HepG2 (cell line): Measurements from ENCODE around the gene SH3PXD2A. TPM values are rescaled to one million over a fixed set of nuclear protein-coding genes. Genes with fewer than 3 reads are reported as not detected.

Experiments used
- DR1 ChIP-seq: sonication (generic); formaldehyde crosslinking; IDR thresholded peaks from 2 replicates; pipeline ENCODE4 v1.8.0; 2021; ENCODE audit warnings: mild to moderate bottlenecking, missing genetic modification reagents, inconsistent platforms
- HDAC6 ChIP-seq: fragments of 200-600 bp; sonication (generic); IDR thresholded peaks from 2 replicates; pipeline ENCODE4 v1.7.0; 2017; ENCODE audit warnings: mild to moderate bottlenecking, antibody characterized with exemption, low read length, low read depth
- HNF4G ChIP-seq, 2 experiments: sonication (generic) in 1 of 2; formaldehyde crosslinking in 1 of 2; IDR thresholded peaks; 2 replicates each; pipeline versions ENCODE4 v1.4.0 to v1.6.1; 2011 to 2020; ENCODE audit warnings: borderline replicate concordance in 2 of 2, low read depth in 2 of 2, mild to moderate bottlenecking in 2 of 2, low read length in 1 of 2, missing genetic modification reagents in 1 of 2, moderate library complexity in 1 of 2
- HOXA5 ChIP-seq: sonication (generic); formaldehyde crosslinking; IDR thresholded peaks from 2 replicates; pipeline ENCODE4 v1.4.0; 2020; ENCODE audit warnings: missing genetic modification reagents
- NAIF1 ChIP-seq: sonication (generic); formaldehyde crosslinking; IDR thresholded peaks from 2 replicates; pipeline ENCODE4 v1.5.0; 2020; ENCODE audit warnings: mild to moderate bottlenecking, missing genetic modification reagents, borderline replicate concordance
- NFE2L1 ChIP-seq: sonication (generic); formaldehyde crosslinking; IDR thresholded peaks from 2 replicates; pipeline ENCODE4 v1.4.0; 2020; ENCODE audit warnings: missing genetic modification reagents, mild to moderate bottlenecking, borderline replicate concordance
- NFYC ChIP-seq: IDR thresholded peaks from 2 replicates; pipeline ENCODE4 v1.6.1; 2016; ENCODE audit warnings: missing genetic modification reagents, missing compliant biosample characterization
- PLSCR1 ChIP-seq: sonication (generic); formaldehyde crosslinking; IDR thresholded peaks from 2 replicates; pipeline ENCODE4 v1.5.0; 2020; ENCODE audit warnings: missing genetic modification reagents, mild to moderate bottlenecking, borderline replicate concordance
- REPIN1 ChIP-seq: sonication (generic); formaldehyde crosslinking; IDR thresholded peaks from 2 replicates; pipeline ENCODE4 v1.8.0; 2022; ENCODE audit warnings: missing genetic modification reagents, low read depth, mild to moderate bottlenecking, borderline replicate concordance
- SAP130 ChIP-seq: IDR thresholded peaks from 2 replicates; pipeline ENCODE4 v1.6.1; 2016; ENCODE audit warnings: low read depth
- SCMH1 ChIP-seq: sonication (generic); formaldehyde crosslinking; IDR thresholded peaks from 2 replicates; pipeline ENCODE4 v1.9.0; 2021; ENCODE audit warnings: missing genetic modification reagents, mild to moderate bottlenecking, borderline replicate concordance
- SP4 ChIP-seq: sonication (generic); formaldehyde crosslinking; IDR thresholded peaks from 2 replicates; pipeline ENCODE4 v1.8.1; 2023; ENCODE audit warnings: mild to moderate bottlenecking, missing genetic modification reagents
- STAG1 ChIP-seq: sonication (generic); formaldehyde crosslinking; IDR thresholded peaks from 2 replicates; pipeline ENCODE4 v1.4.0; 2020; ENCODE audit warnings: missing genetic modification reagents
- TEAD2 ChIP-seq: sonication (generic); formaldehyde crosslinking; IDR thresholded peaks from 2 replicates; pipeline ENCODE4 v1.9.0; 2021; ENCODE audit warnings: missing genetic modification reagents
- ZNF30 ChIP-seq: sonication (generic); formaldehyde crosslinking; IDR thresholded peaks from 2 replicates; pipeline ENCODE4 v1.5.0; 2020; ENCODE audit warnings: mild to moderate bottlenecking, missing genetic modification reagents
- ZNF530 ChIP-seq: sonication (generic); formaldehyde crosslinking; IDR thresholded peaks from 2 replicates; pipeline ENCODE4 v1.5.0; 2020; ENCODE audit warnings: low read depth, mild to moderate bottlenecking, missing genetic modification reagents
- ZNF550 ChIP-seq: sonication (generic); formaldehyde crosslinking; IDR thresholded peaks from 2 replicates; pipeline ENCODE4 v1.4.0; 2020; ENCODE audit warnings: mild to moderate bottlenecking, missing genetic modification reagents, borderline replicate concordance
- ZNF607 ChIP-seq: sonication (generic); formaldehyde crosslinking; IDR thresholded peaks from 2 replicates; pipeline ENCODE4 v1.5.1; 2020; ENCODE audit warnings: missing genetic modification reagents, mild to moderate bottlenecking, borderline replicate concordance
- ZNF614 ChIP-seq: IDR thresholded peaks from 2 replicates; pipeline ENCODE4 v1.6.1; 2018; ENCODE audit warnings: missing biosample characterization, missing genetic modification reagents, inconsistent platforms, borderline replicate concordance
- ZNF660 ChIP-seq: sonication (generic); formaldehyde crosslinking; IDR thresholded peaks from 2 replicates; pipeline ENCODE4 v1.5.1; 2020; ENCODE audit warnings: mild to moderate bottlenecking, low read depth, missing genetic modification reagents, borderline replicate concordance
- ZNF776 ChIP-seq: sonication (generic); formaldehyde crosslinking; IDR thresholded peaks from 2 replicates; pipeline ENCODE4 v1.4.0; 2020; ENCODE audit warnings: mild to moderate bottlenecking, missing genetic modification reagents
- ZNF781 ChIP-seq: sonication (generic); formaldehyde crosslinking; IDR thresholded peaks from 2 replicates; pipeline ENCODE4 v1.5.1; 2020; ENCODE audit warnings: borderline replicate concordance, mild to moderate bottlenecking, missing genetic modification reagents; ENCODE audit errors: not compliant biosample characterization
- polyA plus RNA-seq, 8 experiments: library from polyadenylated mRNA; depleted of rRNA in 3 of 8; stranded (reverse) in 7 of 8; unstranded in 1 of 8; fragments of >200 nt; fragmentation: Illumina TruSeq in 4 of 8; extraction: Trizol in 4 of 8; gene quantifications; 2 replicates each; pipeline versions ENCODE4 v1.2.1 to v1.2.3, GENCODE V29; 2011 to 2016; ENCODE audit warnings: low read depth in 4 of 8, missing spikeins in 1 of 8, mixed read lengths in 1 of 8; ENCODE audit not compliant: insufficient read depth in 1 of 8
- total RNA-seq, 5 experiments: library from RNA; depleted of rRNA; stranded (reverse); fragments of >200 nt; fragmentation: Illumina TruSeq; extraction: Trizol; gene quantifications; 2 replicates each; pipeline ENCODE4 v1.2.3, GENCODE V29; 2016; ENCODE audit warnings: low read depth in 1 of 5
- TF ChIP-seq, protein P1 (sequence below): IDR thresholded peaks from 2 replicates; pipeline ENCODE4 v1.6.1; 2016; ENCODE audit warnings: mild to moderate bottlenecking, missing biosample characterization, missing genetic modification reagents
- TF ChIP-seq, protein P2 (sequence below): sonication (generic); formaldehyde crosslinking; IDR thresholded peaks from 2 replicates; pipeline ENCODE4 v1.5.0; 2020; ENCODE audit warnings: missing genetic modification reagents
- TF ChIP-seq, protein P3 (sequence below): fragments of 450-650 bp; IDR thresholded peaks from 2 replicates; pipeline ENCODE4 v1.6.1; 2017; ENCODE audit warnings: mild to moderate bottlenecking

The SH3PXD2A gene
- total and polyA plus RNA-seq, 2 of the 13 experiments (the other 11 are each of a cell fraction or from before 2014, with no cell fraction given) = 11.1 to 11.3 TPM

- TF ChIP-seq, protein P1, sequence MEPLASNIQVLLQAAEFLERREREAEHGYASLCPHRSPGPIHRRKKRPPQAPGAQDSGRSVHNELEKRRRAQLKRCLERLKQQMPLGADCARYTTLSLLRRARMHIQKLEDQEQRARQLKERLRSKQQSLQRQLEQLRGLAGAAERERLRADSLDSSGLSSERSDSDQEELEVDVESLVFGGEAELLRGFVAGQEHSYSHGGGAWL = no peak
- TF ChIP-seq SP4 (CRISPR knock-in tag) (no peak), ZNF660 (no peak), NFYC (CRISPR knock-in tag) (0 out of 2 replicates have a peak, but pooled peaks have one; percentile 8), HNF4G (IDR thresholded peaks at IDR 0.05; ENCODE audit: borderline replicate concordance, low read depth, low read length) (peak; percentile 86), HNF4G (CRISPR knock-in tag; IDR thresholded peaks at IDR 0.05; ENCODE audit: borderline replicate concordance, low read depth) (no peak; the same call in 1 of the 2 replicates), HOXA5 (CRISPR knock-in tag) (no peak; the same call in 1 of the 2 replicates), NFE2L1 (CRISPR knock-in tag) (no peak), ZNF550 (no peak), STAG1 (CRISPR knock-in tag) (0 out of 2 replicates have a peak, but pooled peaks have one; percentile 15), HDAC6 (no peak), SCMH1 (CRISPR knock-in tag) (no peak), ZNF607 (no peak), ZNF776 (CRISPR knock-in tag) (no peak), SAP130 (CRISPR knock-in tag) (peak; percentile 93), TEAD2 (CRISPR knock-in tag) (no peak), ZNF30 (CRISPR knock-in tag) (no peak), NAIF1 (CRISPR knock-in tag) (peak; percentile 39; the same call in 1 of the 2 replicates), DR1 (CRISPR knock-in tag) (no peak), REPIN1 (peak; percentile 5; the same call in 1 of the 2 replicates), ZNF614 (CRISPR knock-in tag) (peak; percentile 74), ZNF781 (no peak), PLSCR1 (CRISPR knock-in tag) (no peak), ZNF530 (CRISPR knock-in tag) (no peak)
- TF ChIP-seq, protein P2, sequence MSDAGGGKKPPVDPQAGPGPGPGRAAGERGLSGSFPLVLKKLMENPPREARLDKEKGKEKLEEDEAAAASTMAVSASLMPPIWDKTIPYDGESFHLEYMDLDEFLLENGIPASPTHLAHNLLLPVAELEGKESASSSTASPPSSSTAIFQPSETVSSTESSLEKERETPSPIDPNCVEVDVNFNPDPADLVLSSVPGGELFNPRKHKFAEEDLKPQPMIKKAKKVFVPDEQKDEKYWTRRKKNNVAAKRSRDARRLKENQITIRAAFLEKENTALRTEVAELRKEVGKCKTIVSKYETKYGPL = no peak
- TF ChIP-seq, protein P3, sequence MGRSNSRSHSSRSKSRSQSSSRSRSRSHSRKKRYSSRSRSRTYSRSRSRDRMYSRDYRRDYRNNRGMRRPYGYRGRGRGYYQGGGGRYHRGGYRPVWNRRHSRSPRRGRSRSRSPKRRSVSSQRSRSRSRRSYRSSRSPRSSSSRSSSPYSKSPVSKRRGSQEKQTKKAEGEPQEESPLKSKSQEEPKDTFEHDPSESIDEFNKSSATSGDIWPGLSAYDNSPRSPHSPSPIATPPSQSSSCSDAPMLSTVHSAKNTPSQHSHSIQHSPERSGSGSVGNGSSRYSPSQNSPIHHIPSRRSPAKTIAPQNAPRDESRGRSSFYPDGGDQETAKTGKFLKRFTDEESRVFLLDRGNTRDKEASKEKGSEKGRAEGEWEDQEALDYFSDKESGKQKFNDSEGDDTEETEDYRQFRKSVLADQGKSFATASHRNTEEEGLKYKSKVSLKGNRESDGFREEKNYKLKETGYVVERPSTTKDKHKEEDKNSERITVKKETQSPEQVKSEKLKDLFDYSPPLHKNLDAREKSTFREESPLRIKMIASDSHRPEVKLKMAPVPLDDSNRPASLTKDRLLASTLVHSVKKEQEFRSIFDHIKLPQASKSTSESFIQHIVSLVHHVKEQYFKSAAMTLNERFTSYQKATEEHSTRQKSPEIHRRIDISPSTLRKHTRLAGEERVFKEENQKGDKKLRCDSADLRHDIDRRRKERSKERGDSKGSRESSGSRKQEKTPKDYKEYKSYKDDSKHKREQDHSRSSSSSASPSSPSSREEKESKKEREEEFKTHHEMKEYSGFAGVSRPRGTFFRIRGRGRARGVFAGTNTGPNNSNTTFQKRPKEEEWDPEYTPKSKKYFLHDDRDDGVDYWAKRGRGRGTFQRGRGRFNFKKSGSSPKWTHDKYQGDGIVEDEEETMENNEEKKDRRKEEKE = no peak
Observed at GRCh38 chr10:103853428-103854264, 1.7 kb downstream of the SH3PXD2A start (continued).
